Fibroblast of the aortic adventitia (primary cell): ENCODE data around the gene LRG1. TPM values are rescaled to one million over a fixed set of nuclear protein-coding genes. Genes with fewer than 3 reads are reported as not detected.

Experiments
- DNase-seq: peaks from one replicate; pipeline ENCODE4 v3.0.0-alpha.2; 2010; ENCODE audit warnings: low read depth
- H3K4me3 ChIP-seq: 2 replicates; pipeline ENCODE4 v1.5.1; 2011; ENCODE audit warnings: low read depth, mild to moderate bottlenecking, control low read depth, low read length, moderate library complexity
- CTCF ChIP-seq: IDR thresholded peaks from 2 replicates; pipeline ENCODE4 v1.5.1; 2011; ENCODE audit warnings: mild to moderate bottlenecking, low read length, control low read depth, inconsistent platforms; ENCODE audit not compliant: insufficient read depth
- total RNA-seq: library from RNA; depleted of rRNA; stranded (reverse); fragments of >200 nt; gene quantifications from 2 replicates; pipeline ENCODE4 v1.2.3, GENCODE V29; 2012; ENCODE audit warnings: low replicate concordance

LRG1 gene
- total RNA-seq, 1 donor, result not detected

GRCh38 chr19:4519521-4520277, 20.1 kb downstream of the LRG1 start:
- no peak for TF ChIP-seq CTCF
- no peak for DNase-seq

DNA sequence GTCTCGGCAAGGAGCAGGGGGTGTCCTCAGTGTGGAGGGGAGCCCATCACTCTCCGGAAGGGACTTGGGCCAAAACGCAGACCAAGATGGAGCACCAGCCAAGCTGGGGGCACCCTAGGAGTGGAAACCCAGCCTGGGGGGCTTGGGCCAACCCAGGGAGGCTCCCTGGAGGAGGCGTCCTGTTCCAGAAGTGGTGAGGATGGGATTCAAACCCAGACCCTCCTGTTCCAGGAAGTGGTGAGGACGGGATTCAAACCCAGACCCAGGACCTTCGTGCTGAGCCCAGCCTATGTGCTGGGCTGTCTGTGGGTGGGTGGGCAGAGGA, 20.7 kb downstream of the LRG1 start:
- no peak for TF ChIP-seq CTCF
- no peak for DNase-seq

More at GRCh38 chr19:4519521-4520277, 20.1 kb downstream of the LRG1 start:
- H3K4me3 ChIP-seq, result no peak overlapping the region

GRCh38 chr19:4518345-4519171, 21.3 kb downstream of the LRG1 start, which contains the start of gene PLIN4:
Gene PLIN4 (minus strand): TSS chr19:4518486. CDS start chr19:4518272, 214 bp downstream.
- no peak within 1 kb of the TSS for H3K4me3 ChIP-seq
- TF ChIP-seq CTCF, result no peak
- peak; percentile 78 for DNase-seq

More for the DNA sequence above, 20.7 kb downstream of the LRG1 start:
- no peak overlapping the region for H3K4me3 ChIP-seq

- no peak overlapping the region for H3K4me3 ChIP-seq
- TF ChIP-seq CTCF, result no peak
These were observed 22.3 kb downstream of the LRG1 start for GRCh38 chr19:4517451-4518057.

GRCh38 chr19:4516939-4517300, 22.9 kb downstream of the LRG1 start:
- no peak for TF ChIP-seq CTCF
- no peak overlapping the region for H3K4me3 ChIP-seq
- DNase-seq, result no peak

More at GRCh38 chr19:4517451-4518057, 22.3 kb downstream of the LRG1 start:
- no peak for DNase-seq

DNA sequence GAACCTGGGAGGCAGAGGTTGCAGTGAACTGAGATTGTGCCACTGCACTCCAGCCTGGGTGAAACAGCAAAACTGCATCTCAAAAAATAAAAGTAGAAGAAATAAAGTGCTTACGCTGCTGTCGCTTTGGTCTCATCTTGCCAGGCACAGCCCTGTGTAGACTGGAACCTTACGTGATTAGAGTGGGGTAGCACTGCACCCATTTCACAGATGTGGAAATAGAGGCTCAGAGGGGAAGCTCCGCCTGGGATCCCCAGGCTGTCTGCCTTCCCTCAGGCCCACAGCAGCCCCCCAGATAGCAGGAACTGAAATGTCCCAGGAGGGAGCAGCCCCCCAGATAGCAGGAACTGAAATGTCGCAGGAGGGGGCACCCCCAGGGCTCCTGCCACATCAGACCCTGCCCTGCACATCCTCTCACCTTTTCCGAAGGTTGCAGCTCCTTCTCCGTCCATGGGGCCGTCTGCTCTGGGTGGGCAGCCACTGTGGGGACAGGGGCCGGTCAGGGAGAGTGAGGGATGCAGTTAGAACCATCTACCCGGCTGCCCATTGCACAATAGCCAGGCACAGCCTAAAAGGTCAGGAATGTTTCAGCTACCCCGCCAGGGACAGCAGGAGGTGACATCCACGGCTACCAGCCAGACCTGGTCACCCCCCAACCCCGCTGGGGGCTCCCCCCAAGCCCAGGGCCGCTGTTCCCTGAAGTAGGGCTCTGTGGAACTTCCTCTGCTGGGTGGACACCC, 23.5 kb downstream of the LRG1 start:
- no peak for TF ChIP-seq CTCF
- no peak for DNase-seq
- no peak overlapping the region for H3K4me3 ChIP-seq
